ENCODE measurements around the gene CNTNAP5.

The CNTNAP5 gene

DNA sequence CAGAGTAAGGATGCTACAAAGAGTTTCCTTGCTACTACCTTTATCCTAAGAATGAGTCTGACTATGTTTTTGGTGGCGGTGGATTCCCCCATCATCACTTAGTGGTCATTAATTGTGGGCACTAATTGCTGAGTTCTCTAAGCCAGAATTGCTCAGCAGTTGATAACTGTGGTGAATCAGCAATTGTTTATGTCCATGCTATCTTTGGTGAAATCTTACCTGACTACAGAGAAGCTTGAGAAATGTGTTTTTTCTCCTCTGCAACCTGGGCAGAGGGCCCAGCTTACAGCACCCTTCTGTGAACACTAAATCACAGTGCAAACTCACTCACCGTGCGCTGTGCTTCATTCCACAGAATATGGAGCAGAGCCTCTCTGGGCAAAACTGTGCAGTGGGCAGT lies 683.6 kb downstream of the CNTNAP5 start:
- no peak for DNase-seq

DNA sequence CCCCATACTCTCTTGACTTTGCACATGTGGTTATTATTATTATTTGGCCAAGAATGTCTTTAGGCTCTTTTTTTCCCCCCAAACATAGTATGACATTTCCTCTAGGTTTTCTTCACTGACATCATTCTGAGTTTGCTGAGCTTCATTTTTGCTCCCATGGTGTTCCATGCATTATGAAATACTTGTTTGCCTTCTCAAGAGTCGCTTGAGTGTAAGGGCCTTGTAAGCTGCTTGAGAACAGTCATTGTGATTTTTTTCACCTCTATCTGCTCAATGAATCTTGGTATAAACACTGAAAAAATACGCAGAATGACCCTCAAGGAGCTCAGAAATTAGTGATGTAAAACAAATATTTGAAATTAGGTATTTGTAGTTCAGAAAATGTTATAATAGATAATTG lies 688.9 kb downstream of the CNTNAP5 start:
- DNase-seq: no peak

DNA sequence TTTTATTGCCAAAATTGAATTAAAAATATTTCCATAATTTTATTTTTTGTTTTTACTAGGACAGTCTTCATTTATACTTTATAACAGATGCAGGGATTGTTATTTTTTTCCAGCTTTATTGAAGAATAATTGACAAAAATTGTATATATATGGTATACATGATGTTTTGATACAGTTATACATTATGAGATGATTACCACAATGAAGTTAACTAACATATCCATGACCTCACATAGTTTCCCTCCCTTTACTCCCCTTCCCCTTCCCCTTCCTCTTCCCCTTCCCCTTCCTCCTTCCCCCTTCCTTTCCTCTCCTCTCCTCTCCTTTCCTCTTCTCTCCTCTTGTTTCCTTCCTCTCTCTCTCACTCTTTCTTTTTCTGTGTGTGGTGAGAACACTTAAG lies 700.1 kb downstream of the CNTNAP5 start:
- DNase-seq: no peak

DNA sequence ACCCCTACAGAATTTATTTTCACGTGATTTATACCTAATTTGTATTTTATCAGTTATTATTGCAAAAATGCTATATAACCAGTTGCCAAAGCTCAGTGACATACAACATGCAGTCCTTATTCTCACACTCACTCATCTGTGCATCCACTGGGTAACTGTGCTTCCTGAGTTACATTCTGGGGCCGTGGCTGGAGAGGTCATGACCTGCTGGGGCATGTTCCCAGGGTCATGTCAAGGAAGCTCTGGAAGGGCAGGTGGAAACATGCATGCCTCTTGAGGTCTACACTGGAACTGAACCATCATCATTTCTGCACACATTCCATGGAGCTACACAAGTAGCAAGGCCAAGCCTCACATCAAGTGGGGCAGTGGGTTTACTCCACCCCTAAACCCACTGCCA lies 715.5 kb downstream of the CNTNAP5 start:
- no peak for DNase-seq

DNA sequence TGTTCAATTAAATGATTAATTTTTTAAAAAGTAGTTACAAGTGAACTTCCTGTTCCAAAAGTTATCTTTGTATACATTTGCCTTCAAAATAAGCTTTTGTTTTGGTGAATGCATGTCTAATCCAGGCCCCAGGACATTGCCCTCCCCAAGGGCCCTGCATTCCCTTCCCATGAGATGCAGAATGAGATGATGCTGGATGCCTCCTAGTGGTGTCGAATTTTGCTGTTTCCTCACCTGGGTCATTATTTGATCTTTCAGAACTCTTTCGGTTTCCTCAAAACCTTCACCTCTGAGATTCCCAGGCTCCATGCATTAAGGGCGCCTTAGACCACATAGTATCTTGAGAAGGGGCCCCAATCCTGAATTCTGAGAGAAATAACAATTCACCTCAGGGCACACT lies 728.8 kb downstream of the CNTNAP5 start:
- no peak for DNase-seq

DNA sequence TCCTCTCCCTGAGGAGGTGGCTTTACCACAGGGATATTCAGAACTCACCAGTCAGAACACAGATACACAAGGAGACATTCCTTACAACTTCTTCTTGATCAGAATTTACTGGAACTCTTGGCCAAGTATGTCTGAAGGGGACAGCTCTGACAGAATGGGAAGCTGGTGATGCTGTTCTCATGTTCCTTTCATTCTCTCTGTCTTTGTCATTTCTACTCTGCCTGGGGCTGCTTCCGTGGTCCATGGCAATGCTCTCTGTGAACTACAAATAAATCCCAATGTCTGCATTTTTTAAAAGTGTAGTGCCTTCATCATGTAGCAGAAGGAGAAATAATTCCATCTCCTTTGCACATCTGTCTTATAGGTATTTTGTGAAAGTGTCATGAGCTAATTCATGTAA lies 730.3 kb downstream of the CNTNAP5 start:
- no peak for DNase-seq

DNA sequence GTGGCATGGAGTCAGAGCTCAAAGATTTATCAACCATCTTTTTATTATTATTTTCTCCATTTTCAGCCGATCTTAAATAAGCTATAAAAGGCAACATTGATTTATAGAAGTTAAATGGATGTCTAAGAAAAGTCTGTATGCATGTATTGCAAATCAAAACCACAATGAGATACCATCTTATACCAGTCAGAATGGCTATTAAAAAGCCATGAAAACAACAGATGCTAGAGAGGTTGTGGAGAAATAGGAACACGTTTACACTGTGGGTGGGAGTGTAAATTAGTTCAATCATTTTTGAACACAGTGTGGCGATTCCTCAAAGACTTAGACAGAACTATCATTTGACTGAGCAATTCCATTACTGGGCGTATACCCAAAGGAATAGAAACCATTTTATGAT lies 731.0 kb downstream of the CNTNAP5 start:
- DNase-seq: no peak

DNA sequence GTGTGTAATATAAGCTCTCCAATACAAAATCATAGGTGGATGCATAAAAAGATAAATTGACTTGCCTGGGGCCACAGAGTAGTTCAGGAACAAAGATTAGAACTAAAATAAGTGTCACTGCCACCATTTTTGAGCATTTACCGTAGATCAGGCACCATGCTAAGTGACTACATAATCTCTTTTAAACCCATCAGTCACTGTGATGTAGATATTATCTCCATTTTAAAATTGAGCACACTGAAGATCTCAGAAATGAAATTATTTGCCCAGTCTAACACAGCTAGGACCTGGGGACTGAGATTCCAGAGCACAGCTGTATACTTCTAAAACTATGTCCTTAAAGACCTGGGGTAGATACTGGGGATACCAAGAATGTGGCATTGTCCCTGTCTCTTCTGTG lies 737.3 kb downstream of the CNTNAP5 start:
- DNase-seq: no peak

DNA sequence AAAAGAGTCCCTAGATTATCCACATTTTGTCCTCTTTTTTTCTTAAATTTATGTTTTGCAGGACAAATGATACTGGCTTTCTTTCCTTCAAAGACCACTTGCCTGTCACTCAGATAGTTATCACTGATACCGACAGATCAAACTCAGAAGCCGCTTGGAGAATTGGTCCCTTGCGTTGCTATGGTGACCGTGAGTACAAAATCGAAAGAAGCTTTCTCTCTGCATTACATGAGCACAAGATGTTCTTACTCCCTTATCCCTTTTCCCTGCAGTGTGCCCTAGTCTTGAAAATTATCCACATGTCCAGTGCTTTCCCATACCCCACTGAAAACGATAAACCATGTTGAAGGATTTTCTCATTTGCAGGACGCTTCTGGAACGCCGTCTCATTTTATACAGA lies 738.5 kb downstream of the CNTNAP5 start:
- no peak for DNase-seq

DNA sequence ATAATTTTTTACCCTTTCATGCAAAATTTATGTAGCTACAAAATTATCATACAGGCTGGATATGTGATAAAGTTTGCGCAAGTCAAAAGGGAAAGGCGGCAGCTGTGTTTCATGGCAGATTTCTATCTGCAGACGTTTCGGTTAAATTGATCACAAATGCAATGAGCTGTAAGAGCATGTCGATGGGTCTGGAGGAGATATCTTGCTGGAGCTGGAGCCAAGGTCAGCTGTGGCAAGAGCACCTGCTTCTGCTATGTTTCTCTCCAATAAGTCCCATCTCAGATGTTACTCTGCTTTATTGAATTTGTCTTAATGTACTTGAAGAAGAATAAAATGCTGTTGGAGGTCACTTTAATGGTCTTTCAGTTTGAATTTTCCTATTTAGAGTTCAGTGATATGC lies 749.7 kb downstream of the CNTNAP5 start:
- DNase-seq: no peak

DNA sequence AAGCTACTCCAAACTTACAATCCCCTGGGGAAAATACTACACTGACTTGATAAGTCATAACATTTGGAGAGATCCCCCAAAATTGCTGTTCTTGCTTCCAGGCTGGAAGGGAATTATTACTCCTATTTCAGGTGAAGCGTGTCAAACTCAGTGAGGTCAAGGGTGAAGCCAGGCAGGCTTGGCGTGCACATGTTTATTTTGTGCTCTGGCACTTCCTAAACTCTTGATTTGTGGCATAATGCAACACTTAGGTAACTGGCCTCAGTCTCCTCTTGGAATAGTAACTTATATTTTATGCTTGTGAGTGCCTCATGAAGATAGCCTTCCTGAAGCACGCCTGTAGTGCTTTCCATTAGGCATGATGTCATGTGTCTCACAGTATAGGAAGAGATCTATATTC lies 751.2 kb downstream of the CNTNAP5 start:
- no peak for DNase-seq

DNA sequence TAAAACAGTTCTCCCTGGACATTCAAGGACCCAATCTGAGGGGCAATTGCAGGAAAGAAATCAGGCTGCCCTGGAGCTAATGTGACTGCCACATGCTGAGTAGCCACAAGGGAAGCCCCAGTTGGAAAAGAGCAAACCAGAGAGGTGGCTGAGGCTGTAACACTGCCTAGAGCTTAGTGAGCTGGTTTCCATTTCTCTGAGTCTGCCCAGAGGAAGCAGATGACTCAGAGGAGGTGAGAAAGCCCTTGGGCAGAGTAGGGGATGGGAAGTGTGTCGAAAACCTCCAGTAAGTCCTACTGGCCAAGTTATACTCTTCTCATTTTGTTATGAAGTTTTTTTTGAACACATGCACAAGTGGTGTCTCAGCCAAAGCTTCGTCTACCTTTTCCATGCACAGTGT lies 753.0 kb downstream of the CNTNAP5 start:
- DNase-seq: no peak

DNA sequence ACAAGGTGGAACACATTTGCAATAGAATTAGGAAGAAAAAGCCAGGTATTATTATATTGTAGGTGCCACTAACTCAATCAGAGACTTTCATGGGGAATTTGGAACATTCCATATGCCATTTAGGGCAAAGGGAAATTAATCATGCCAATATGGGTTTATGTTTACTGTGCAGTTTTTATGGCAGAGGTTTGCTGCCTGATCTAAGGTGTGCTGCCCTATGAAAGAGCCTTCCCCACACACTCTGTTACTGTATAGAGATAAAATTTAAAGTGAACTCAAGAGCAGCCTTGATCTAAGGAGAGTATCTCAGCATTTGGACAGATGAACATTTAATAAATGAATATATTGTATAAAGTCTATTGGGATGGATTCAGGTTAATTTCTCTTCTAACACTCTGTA lies 771.6 kb downstream of the CNTNAP5 start:
- DNase-seq: no peak

DNA sequence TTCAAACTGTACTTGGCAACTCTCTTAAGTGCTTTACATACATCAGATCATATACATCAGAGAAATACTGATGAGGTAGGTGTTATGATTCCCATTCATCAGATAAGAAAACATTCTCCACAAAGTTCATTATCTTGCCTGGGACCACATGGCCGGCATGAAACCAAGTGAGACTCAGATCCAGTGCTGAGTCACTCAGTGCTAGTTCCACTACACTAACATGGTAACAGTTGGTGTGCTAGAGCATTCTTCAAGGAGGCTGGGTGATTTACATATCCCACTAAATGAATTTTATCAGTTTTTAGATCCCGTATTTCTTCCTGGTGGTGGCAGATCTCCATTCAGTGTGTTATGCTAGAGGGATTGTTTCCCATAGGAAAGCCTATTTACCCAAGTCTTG lies 772.0 kb downstream of the CNTNAP5 start:
- DNase-seq: no peak

DNA sequence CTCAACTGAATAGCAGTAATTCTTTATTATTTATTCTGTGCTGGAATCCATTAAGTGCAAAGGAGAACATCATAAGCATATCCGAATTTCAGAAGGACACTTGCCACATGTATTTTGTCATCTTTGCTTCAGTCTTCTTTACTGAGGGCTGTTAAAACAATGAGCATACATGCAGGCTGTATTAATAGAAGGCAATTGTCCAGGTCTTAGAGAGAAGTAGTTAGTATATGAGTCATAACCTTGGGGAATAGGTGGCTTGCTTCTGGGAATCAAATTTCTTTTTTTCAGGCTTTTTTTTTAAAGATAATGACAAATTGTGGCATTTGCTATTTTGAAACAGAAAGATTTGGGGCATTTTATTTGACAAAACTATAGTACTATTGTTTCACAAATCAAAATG lies 773.5 kb downstream of the CNTNAP5 start:
- no peak for DNase-seq

DNA sequence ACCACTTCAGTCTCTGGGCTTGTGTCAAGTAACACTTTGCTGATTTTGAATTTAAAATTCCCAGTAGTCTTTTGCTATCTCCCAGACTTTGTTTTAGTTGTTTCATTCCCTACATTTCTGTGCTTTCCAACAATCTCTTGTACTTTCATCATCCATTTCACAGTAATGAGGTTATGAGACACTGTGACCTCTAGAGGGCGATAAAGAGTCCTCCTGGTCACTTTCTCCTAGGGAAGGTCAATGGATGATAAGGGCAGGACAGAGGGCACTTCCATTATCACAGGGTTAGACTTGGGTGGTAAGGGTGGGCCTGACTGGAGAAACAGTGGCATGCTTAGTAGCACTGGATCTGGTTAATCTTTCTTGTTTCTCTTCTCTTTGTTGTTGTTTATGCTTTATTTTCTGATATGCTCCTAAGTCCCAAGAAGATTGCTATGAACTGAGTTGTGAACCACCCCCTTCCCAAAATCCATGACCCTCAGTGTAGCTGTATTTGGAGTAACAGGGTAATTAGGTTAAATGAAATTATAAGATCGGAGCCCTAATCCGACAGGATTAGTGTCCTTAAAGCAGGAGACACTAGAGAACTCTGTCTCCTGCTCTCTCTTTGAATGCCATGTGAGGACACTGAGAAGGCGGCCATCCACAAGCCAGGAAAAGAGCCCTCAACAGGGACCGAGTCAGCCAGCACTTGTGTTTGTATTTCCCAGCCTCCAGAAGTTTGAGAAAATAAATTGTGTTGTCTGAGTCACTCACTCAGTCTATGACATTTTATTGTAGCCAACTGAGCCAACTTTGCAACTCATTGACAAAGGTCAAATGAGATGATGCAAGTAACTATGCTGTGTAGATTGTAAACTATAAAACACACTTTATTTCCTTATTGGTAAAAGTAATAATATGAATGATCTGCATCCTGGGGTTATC lies 779.2 kb downstream of the CNTNAP5 start:
- DNase-seq: no peak

DNA sequence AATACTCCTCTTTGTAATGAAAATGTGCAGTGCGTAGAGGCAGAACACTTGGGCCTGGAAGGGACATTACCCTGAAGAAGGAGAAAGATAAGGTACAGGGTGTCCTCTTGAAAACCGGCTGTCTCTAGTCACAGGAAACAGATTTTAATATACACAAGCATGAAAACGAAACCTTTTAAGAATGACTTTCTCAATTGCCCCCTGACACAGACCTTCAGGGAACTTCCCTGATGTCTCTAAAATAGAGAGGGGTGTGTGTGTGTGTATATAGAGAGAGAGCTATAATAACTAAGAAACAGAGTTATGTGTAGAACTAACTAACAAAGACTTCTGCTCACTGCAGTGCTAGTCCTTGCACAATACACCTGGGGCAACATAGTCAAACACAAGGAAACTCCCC lies 780.0 kb downstream of the CNTNAP5 start:
- DNase-seq: no peak

DNA sequence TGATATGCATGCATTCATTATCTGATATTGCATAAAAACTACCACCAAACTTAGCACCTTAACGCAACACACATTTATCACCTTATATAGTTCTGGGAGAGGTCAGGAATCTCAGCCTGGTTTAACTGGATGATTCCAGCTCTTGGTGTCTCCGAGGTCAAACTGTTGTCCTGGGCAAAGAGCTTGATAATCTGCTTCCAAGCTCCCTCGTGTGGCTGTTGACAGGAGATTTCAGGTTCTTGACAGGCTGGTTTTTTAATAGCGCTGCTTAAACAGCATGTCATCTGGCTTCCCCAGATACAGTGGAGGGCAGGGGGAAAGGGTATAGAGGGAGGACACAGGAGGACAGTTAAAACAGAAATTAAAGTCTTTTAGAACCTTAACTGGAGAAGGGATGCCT lies 785.0 kb downstream of the CNTNAP5 start:
- DNase-seq: no peak

DNA sequence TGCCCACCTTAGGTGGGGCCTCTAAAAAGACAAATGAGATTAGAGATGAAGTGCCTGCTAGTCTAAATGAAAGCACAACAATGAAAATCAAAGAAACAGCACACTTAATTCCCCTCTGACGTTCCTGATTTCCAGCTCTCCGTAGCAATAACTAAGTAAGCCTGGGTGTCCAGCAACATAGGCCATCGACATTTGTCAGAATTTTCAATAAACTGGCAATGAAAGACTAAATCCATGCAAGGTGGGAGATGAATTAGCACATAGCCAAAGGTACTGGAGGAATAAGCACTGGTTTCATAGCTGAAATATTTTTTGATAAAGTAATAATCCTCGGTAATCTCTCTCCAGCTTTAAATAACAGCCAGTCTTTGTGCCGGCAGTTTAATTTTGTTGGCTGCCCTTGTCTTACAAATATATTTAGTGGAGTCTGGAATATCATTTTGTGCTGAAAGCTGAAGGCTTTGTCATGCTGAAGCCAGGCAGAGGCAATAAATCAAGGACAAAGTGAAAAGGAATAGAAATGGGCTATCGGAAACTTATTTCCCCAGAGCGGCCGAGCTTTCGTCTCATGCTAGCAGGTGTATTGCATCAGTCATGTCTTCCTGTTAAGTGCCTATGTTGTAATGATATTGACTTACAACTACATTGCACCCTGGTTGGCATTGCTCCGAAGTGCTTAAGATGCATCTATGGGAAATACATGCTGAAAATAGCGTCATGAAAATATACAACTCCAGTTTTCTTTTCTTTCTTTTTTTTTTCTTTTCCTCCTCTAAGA lies 790.1 kb downstream of the CNTNAP5 start:
- DNase-seq: peak; percentile 31

DNA sequence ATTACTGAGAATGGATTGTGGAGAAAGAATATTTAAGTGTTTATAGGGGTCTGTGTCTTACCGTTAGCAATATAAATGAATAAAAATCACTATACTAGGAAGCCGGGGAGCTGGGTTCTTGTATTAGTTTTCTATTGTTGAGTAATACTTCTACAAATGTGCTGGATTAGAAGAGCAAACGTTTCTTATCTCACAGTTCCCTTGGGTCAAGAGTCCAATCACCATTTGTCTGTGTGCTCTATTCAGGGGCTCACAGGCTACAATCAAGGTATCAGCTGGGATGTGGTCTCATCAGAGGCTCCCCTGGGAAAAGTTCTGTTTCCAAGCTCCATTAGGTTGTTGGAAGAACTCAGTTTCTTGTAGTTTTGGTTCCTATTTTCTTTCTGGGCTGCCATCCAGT lies 790.9 kb downstream of the CNTNAP5 start:
- DNase-seq: no peak

DNA sequence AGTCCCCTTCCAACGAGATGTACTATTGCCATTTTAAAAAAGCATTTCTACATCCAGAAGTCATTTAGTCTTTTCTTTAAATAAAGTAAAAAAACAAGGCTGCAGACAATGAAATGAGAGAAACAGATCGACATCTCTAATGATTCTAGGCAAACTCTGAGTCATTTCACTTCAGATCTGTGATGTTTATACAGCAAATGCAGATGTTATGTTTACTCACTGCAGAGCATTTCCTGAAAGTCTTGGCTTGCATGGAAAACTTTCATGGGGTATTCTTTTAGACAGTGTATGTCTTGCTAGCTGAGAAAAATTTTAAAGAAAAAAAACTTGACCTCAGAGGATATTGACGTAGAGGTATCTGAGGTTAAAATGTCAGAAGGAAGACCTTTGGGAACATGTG lies 797.4 kb downstream of the CNTNAP5 start:
- DNase-seq: no peak

DNA sequence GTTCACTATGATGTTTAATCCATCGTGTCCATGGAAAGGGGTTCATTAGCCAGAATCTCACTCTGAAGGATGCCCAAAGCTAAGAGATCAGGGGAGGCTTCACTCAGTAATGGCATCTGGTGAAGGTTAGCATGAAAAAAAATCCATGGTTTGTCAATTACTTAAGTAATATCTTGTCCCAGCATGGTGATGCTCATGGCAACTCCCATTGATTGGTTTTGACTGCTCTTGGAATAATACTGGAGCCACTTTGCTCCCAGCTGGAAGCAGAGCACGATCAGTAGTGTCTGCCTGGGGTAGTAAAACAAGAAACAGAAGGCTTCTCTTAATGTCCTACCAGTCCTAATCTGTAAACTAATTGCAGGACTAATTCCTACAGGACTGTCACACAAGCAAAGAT lies 799.4 kb downstream of the CNTNAP5 start:
- DNase-seq: no peak

DNA sequence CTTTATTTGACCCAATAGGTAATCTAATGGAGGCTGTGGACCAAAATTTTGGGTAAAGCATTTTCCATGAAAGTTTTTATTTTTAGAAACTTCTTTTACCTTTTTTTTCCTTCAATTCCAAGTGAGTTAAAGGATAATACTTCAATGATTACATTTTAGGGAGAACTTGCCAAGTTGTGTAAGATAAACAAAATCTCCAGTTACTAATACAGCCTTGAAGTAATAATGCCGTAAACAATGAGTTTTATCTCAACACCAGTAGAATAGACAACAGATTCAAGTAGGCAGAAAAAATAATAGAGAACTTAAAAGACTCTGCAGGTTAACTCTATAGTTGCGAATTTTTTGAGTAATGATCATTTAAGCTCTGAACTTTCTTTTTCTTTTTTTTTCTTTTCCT lies 807.4 kb downstream of the CNTNAP5 start:
- no peak for DNase-seq

DNA sequence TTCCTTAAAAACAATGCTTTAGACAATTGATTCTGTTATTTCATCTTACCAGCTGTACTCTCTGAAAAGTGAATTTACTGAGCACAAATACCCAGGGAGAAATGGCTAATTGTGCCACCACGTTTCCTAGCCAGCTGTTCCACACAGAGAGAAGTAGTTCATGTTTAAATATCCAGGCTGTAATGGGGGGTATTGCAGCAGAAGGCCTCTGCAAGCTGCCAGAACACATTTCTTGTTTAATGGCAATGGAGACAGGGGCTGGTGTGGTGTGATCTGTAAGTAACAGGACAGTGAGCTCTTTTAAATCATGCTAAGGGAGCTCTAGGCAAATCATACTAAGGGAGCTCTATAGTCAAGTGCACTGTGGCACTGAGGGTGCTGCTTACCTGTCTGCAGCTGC lies 809.2 kb downstream of the CNTNAP5 start:
- DNase-seq: no peak

All from left hindlimb (tissue), 1 donor.